Keratinocyte (primary cell): Measurements from ENCODE around the gene FXYD6. TPM values are rescaled to one million over a fixed set of nuclear protein-coding genes. Genes with fewer than 3 reads are reported as not detected.

Experiments
- DNase-seq: peaks from one replicate; pipeline ENCODE4 v3.0.0-alpha.2; 2011; ENCODE audit warnings: low read depth, missing footprints, low spot score
- FAIRE-seq: peaks from 2 replicates; lab custom pipeline; 2011; peaks lifted over from hg19 to GRCh38; lab: Jason Lieb, UNC
- H2AFZ ChIP-seq: 2 replicates; pipeline ENCODE4 v1.6.0; 2012; ENCODE audit warnings: low read length, control low read depth, inconsistent platforms; ENCODE audit not compliant: control insufficient read depth
- H3K27ac ChIP-seq: 2 replicates; pipeline ENCODE4 v1.5.1; 2011; ENCODE audit warnings: low read length; ENCODE audit not compliant: control insufficient read depth, insufficient read depth
- H3K27me3 ChIP-seq: 3 replicates; pipeline ENCODE4 v1.6.0; 2011; ENCODE audit warnings: low read length; ENCODE audit not compliant: control insufficient read depth, insufficient read depth; ENCODE audit errors: extremely low read depth
- H3K36me3 ChIP-seq, 2 experiments: 2 replicates in 1 of 2; 3 replicates in 1 of 2; pipeline ENCODE4 v1.5.1; 2011; ENCODE audit warnings: low read length in 2 of 2, mild to moderate bottlenecking in 1 of 2; ENCODE audit not compliant: control insufficient read depth in 2 of 2, insufficient read depth in 2 of 2; ENCODE audit errors: extremely low read depth in 1 of 2
- H3K4me1 ChIP-seq: 3 replicates; pipeline ENCODE4 v1.5.1; 2011; ENCODE audit warnings: low read length; ENCODE audit not compliant: control insufficient read depth, insufficient read depth; ENCODE audit errors: extremely low read depth
- H3K4me2 ChIP-seq: 3 replicates; pipeline ENCODE4 v1.6.0; 2011; ENCODE audit warnings: low read depth, low read length; ENCODE audit not compliant: control insufficient read depth, insufficient read depth; ENCODE audit errors: extremely low read depth
- H3K4me3 ChIP-seq, 3 experiments: fragments of 200-600 bp in 1 of 3; sonication (generic) in 1 of 3; 2 replicates in 2 of 3; 3 replicates in 1 of 3; pipeline ENCODE4 v1.5.1; 2011 to 2016; ENCODE audit warnings: low read length in 3 of 3, mild to moderate bottlenecking in 3 of 3, control low read depth in 2 of 3, inconsistent platforms in 1 of 3, low read depth in 1 of 3, mixed read lengths in 1 of 3, mixed run types in 1 of 3, moderate library complexity in 1 of 3; ENCODE audit not compliant: control insufficient read depth in 2 of 3, insufficient read depth in 2 of 3; ENCODE audit errors: extremely low read depth in 1 of 3
- H3K79me2 ChIP-seq: 2 replicates; pipeline ENCODE4 v1.6.0; 2012; ENCODE audit warnings: low read length; ENCODE audit not compliant: control insufficient read depth, insufficient read depth
- H3K9ac ChIP-seq: 3 replicates; pipeline ENCODE4 v1.6.0; 2011; ENCODE audit warnings: low read length; ENCODE audit not compliant: control insufficient read depth, insufficient read depth; ENCODE audit errors: extremely low read depth
- H3K9me1 ChIP-seq: 3 replicates; pipeline ENCODE4 v1.6.0; 2011; ENCODE audit warnings: low read length; ENCODE audit not compliant: control insufficient read depth, insufficient read depth; ENCODE audit errors: extremely low read depth
- H3K9me3 ChIP-seq: 2 replicates; pipeline ENCODE4 v1.5.1; 2012; ENCODE audit warnings: low read depth, low read length; ENCODE audit not compliant: control insufficient read depth
- H4K20me1 ChIP-seq: 3 replicates; pipeline ENCODE4 v1.6.0; 2011; ENCODE audit warnings: low read length; ENCODE audit not compliant: control insufficient read depth, insufficient read depth; ENCODE audit errors: extremely low read depth
- CTCF ChIP-seq, 3 experiments: IDR thresholded peaks in 1 of 3; conservative IDR thresholded peaks in 1 of 3; optimal IDR thresholded peaks in 1 of 3; 2 replicates in 2 of 3; 3 replicates in 1 of 3; pipeline versions ENCODE3 to v1.5.1; 2011; ENCODE audit warnings: low read length in 3 of 3, mild to moderate bottlenecking in 3 of 3, moderate library complexity in 2 of 3, control low read depth in 1 of 3, inconsistent platforms in 1 of 3; ENCODE audit not compliant: insufficient read depth in 2 of 3; ENCODE audit errors: extremely low read depth in 1 of 3
- EZH2 ChIP-seq: IDR thresholded peaks from one replicate; pipeline ENCODE4 v1.6.1; 2012; ENCODE audit warnings: inconsistent platforms, mild to moderate bottlenecking, low read length, moderate library complexity
- dilution Hi-C: fragments of 300-500 bp; cut with MboI; formaldehyde crosslinking; loops from one replicate; pipeline ENCODE4 v1.7.0; 2020; ENCODE audit warnings: low sequenced_read_pairs; ENCODE audit not compliant: extremely low pct_ligation_motif_present
- polyA plus RNA-seq, 5 experiments: library from polyadenylated mRNA; depleted of rRNA in 3 of 5; stranded (reverse) in 3 of 5; stranded (forward) in 1 of 5; unstranded in 1 of 5; fragments of >200 nt; gene quantifications; 1 replicate in 1 of 5; 2 replicates in 3 of 5; 3 replicates in 1 of 5; pipeline versions ENCODE4 v1.2.1 to v1.2.3, GENCODE V29; 2011 to 2012; ENCODE audit warnings: missing spikeins in 2 of 5, low read depth in 1 of 5, low replicate concordance in 1 of 5

FXYD6 gene
- polyA plus RNA-seq, 1 donor (not counting 4 experiments of a cell fraction or from before 2014, with no cell fraction given) = not detected

GRCh38 chr11:117918366-117919255 is 42.2 kb upstream of the FXYD6 start:
- no peak for DNase-seq
- FAIRE-seq = no peak
- Histone ChIP-seq H3K4me1 (no peaks in the 10 kb centered on the region), H3K4me2 (no peak overlapping the region), H3K79me2 (no peaks in the 10 kb centered on the region), H3K4me3 (no peak overlapping the region), H2AFZ (no peak overlapping the region), H3K36me3 (no peaks in the 10 kb centered on the region), H3K9me3 (no peaks in the 10 kb centered on the region), H3K9ac (no peak overlapping the region), H3K9me1 (no peaks in the 10 kb centered on the region), H3K27ac (no peak overlapping the region), H3K27me3 (peaks cover 11% of the 10 kb centered on the region), H4K20me1 (no peaks in the 10 kb centered on the region)
- dilution Hi-C loops = no loop called here
- TF ChIP-seq EZH2 (no peak), CTCF (optimal IDR thresholded peaks at IDR 0.05 in 1 of 3, IDR thresholded peaks at IDR 0.05 in 1 of 3, conservative IDR thresholded peaks at IDR 0.05 in 1 of 3; ENCODE audit: extremely low read depth in 1 of 3, insufficient read depth in 2 of 3, low read length in 3 of 3) (no peak)

GRCh38 chr11:117917591-117918151 is 41.2 kb upstream of the FXYD6 start:
- dilution Hi-C loops = no loop called here
- H3K9me3 ChIP-seq = no peaks in the 10 kb centered on the region
- peaks cover 11% of the 10 kb centered on the region for H3K27me3 ChIP-seq
- H3K4me2 ChIP-seq = no peak overlapping the region
- no peak overlapping the region for H2AFZ ChIP-seq
- H3K4me1 ChIP-seq = no peaks in the 10 kb centered on the region
- no peak overlapping the region for H3K9ac ChIP-seq
- TF ChIP-seq CTCF (optimal IDR thresholded peaks at IDR 0.05 in 1 of 3, IDR thresholded peaks at IDR 0.05 in 1 of 3, conservative IDR thresholded peaks at IDR 0.05 in 1 of 3; ENCODE audit: extremely low read depth in 1 of 3, insufficient read depth in 2 of 3, low read length in 3 of 3) (no peak), EZH2 (no peak)
- H4K20me1 ChIP-seq = no peaks in the 10 kb centered on the region
- no peaks in the 10 kb centered on the region for H3K36me3 ChIP-seq
- no peak overlapping the region for H3K4me3 ChIP-seq
- no peaks in the 10 kb centered on the region for H3K9me1 ChIP-seq
- no peaks in the 10 kb centered on the region for H3K79me2 ChIP-seq
- DNase-seq = no peak
- FAIRE-seq = no peak
- H3K27ac ChIP-seq = no peak overlapping the region
